ENCODE data around the gene NCS1.

NCS1 gene

GRCh38 chr9:130213911-130214761 is 41.9 kb downstream of the NCS1 start:
- DNase-seq (ENCODE audit: low read depth in 2 of 2) = no peak

GRCh38 chr9:130214776-130215340 is 42.7 kb downstream of the NCS1 start:
- DNase-seq (ENCODE audit: low read depth in 2 of 2) = no peak

GRCh38 chr9:130215341-130216119 is 43.3 kb downstream of the NCS1 start:
- DNase-seq (ENCODE audit: low read depth in 2 of 2) = no peak

- no peak for DNase-seq (ENCODE audit: low read depth in 2 of 2)
Observed at GRCh38 chr9:130217838-130218237, 45.6 kb downstream of the NCS1 start.

- DNase-seq (ENCODE audit: low read depth in 2 of 2) = no peak
Observed at GRCh38 chr9:130219661-130220096, 47.5 kb downstream of the NCS1 start.

GRCh38 chr9:130220352-130220751 is 48.1 kb downstream of the NCS1 start:
- DNase-seq (ENCODE audit: low read depth in 2 of 2) = no peak

- no peak for DNase-seq (ENCODE audit: low read depth in 2 of 2)
Observed at GRCh38 chr9:130222833-130223232, 50.6 kb downstream of the NCS1 start.

- DNase-seq (ENCODE audit: low read depth in 2 of 2) = no peak
Observed at GRCh38 chr9:130225071-130225470, 52.9 kb downstream of the NCS1 start.

GRCh38 chr9:130225586-130225985 is 53.4 kb downstream of the NCS1 start:
- no peak for DNase-seq (ENCODE audit: low read depth in 2 of 2)

GRCh38 chr9:130226112-130226511 is 53.9 kb downstream of the NCS1 start:
- no peak for DNase-seq (ENCODE audit: low read depth in 2 of 2)

- no peak for DNase-seq (ENCODE audit: low read depth in 2 of 2)
Observed at GRCh38 chr9:130227833-130228232, 55.6 kb downstream of the NCS1 start.

GRCh38 chr9:130229759-130230158 is 57.6 kb downstream of the NCS1 start:
- DNase-seq (ENCODE audit: low read depth in 2 of 2) = no peak

GRCh38 chr9:130230631-130231030 is 58.4 kb downstream of the NCS1 start:
- DNase-seq (ENCODE audit: low read depth in 2 of 2) = no peak

- no peak for DNase-seq (ENCODE audit: low read depth in 2 of 2)
Observed at GRCh38 chr9:130232899-130233586, 60.8 kb downstream of the NCS1 start.

GRCh38 chr9:130233587-130233945 is 61.4 kb downstream of the NCS1 start:
- no peak for DNase-seq (ENCODE audit: low read depth in 2 of 2)

GRCh38 chr9:130234340-130235260 is 62.4 kb downstream of the NCS1 start:
- no peak for DNase-seq (ENCODE audit: low read depth in 2 of 2)

- DNase-seq (ENCODE audit: low read depth in 2 of 2) = peak; percentile 61 to 66
Observed at GRCh38 chr9:130235558-130236435, 63.6 kb downstream of the NCS1 start.

- DNase-seq (ENCODE audit: low read depth in 2 of 2) = no peak
Observed at GRCh38 chr9:130236436-130236985, 64.3 kb downstream of the NCS1 start.

- no peak for DNase-seq (ENCODE audit: low read depth in 2 of 2)
Observed at GRCh38 chr9:130237076-130237475, 64.9 kb downstream of the NCS1 start.
